Activated T-helper 9 cell treated with anti-CD3 and anti-CD28 coated beads, Interleukin-2, amount 50 U/mL, for 16 hours (primary cell): Measurements from ENCODE around the gene SAMD4A.

Experiments
- DNase-seq: peaks from one replicate; pipeline ENCODE4 v3.0.0-alpha.2; 2020; ENCODE audit warnings: low read depth

Gene SAMD4A

GRCh38 chr14:54834727-54835126, 267.8 kb downstream of the SAMD4A start:
- DNase-seq, result no peak

- no peak for DNase-seq
These were observed 269.3 kb downstream of the SAMD4A start for GRCh38 chr14:54836231-54836630.

- no peak for DNase-seq
These were observed 270.7 kb downstream of the SAMD4A start for GRCh38 chr14:54837508-54838149.

- no peak for DNase-seq
These were observed 272.1 kb downstream of the SAMD4A start for GRCh38 chr14:54838931-54839512.

- DNase-seq, result no peak
These were observed 272.8 kb downstream of the SAMD4A start for GRCh38 chr14:54839701-54840119.

GRCh38 chr14:54840336-54840735, 273.4 kb downstream of the SAMD4A start:
- no peak for DNase-seq

- no peak for DNase-seq
These were observed 273.9 kb downstream of the SAMD4A start for GRCh38 chr14:54840798-54841197.
